SK-N-SH (cell line): ENCODE results near the gene RNF11.

Experiments used
- CHD2 ChIP-seq: fragments of 150-350 bp; IDR thresholded peaks from 2 replicates; pipeline ENCODE4 v1.6.1; 2018; ENCODE audit warnings: low read length; ENCODE audit not compliant: partially characterized antibody
- EP300 ChIP-seq, 2 experiments: IDR thresholded peaks; 2 replicates each; pipeline versions ENCODE4 v1.4.0 to v1.6.1; 2012; ENCODE audit warnings: borderline replicate concordance in 1 of 2, low read depth in 1 of 2, low read length in 1 of 2
- FOSL2 ChIP-seq: IDR thresholded peaks from 2 replicates; pipeline ENCODE4 v1.4.0; 2012; ENCODE audit warnings: low read depth, mild to moderate bottlenecking, moderate library complexity, borderline replicate concordance
- FOXM1 ChIP-seq: IDR thresholded peaks from 2 replicates; pipeline ENCODE4 v1.4.0; 2012; ENCODE audit warnings: low read depth, mild to moderate bottlenecking
- GABPA ChIP-seq: IDR thresholded peaks from 2 replicates; pipeline ENCODE4 v1.4.0; 2012; ENCODE audit warnings: low read depth, mild to moderate bottlenecking
- JUND ChIP-seq: IDR thresholded peaks from 2 replicates; pipeline ENCODE4 v1.4.0; 2012
- MAX ChIP-seq: IDR thresholded peaks from 2 replicates; pipeline ENCODE4 v1.4.0; 2012; ENCODE audit warnings: low read depth
- POLR2AphosphoS5 ChIP-seq: IDR thresholded peaks from 2 replicates; pipeline ENCODE4 v1.6.1; 2012; ENCODE audit warnings: low read depth, low read length
- SIN3A ChIP-seq: IDR thresholded peaks from 2 replicates; pipeline ENCODE4 v1.6.1; 2012; ENCODE audit warnings: low read depth, mild to moderate bottlenecking, low read length, moderate library complexity, borderline replicate concordance
- TCF12 ChIP-seq: IDR thresholded peaks from 2 replicates; pipeline ENCODE4 v1.4.0; 2012
- TEAD4 ChIP-seq: IDR thresholded peaks from 2 replicates; pipeline ENCODE4 v1.4.0; 2012; ENCODE audit warnings: mild to moderate bottlenecking, borderline replicate concordance; ENCODE audit not compliant: insufficient read depth
- ZBTB33 ChIP-seq: IDR thresholded peaks from 2 replicates; pipeline ENCODE4 v1.4.0; 2012; ENCODE audit warnings: low read depth, borderline replicate concordance
- TF ChIP-seq, protein P1 (sequence below): fragments of 200-600 bp; sonication (generic); IDR thresholded peaks from 2 replicates; pipeline ENCODE4 v1.6.1; 2017; ENCODE audit warnings: antibody characterized with exemption, mild to moderate bottlenecking, moderate library complexity

DNA sequence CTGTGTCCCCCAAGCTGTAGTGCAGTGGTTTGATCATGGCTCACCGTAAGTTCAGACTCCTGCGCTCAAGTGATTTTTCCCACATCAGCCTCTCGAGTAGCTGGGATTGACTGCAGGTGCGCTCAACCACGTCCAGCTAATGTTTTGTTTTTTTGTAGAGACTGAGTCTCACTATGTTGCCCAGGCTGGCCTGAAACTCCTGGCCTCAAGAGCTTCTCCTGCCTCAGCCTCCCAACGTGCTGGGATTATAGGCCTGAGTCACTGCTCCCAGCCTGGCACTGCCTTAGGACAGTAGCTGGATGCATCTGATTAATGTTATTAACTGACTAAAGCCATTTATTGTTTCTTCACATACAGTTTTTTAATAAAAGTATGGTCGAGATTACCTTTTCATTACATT lies 40.2 kb downstream of the RNF11 start:
- TF ChIP-seq EP300 (IDR thresholded peaks at IDR 0.05; ENCODE audit: borderline replicate concordance in 1 of 2, low read depth in 1 of 2, low read length in 1 of 2): no peak
- TF ChIP-seq, protein P1, sequence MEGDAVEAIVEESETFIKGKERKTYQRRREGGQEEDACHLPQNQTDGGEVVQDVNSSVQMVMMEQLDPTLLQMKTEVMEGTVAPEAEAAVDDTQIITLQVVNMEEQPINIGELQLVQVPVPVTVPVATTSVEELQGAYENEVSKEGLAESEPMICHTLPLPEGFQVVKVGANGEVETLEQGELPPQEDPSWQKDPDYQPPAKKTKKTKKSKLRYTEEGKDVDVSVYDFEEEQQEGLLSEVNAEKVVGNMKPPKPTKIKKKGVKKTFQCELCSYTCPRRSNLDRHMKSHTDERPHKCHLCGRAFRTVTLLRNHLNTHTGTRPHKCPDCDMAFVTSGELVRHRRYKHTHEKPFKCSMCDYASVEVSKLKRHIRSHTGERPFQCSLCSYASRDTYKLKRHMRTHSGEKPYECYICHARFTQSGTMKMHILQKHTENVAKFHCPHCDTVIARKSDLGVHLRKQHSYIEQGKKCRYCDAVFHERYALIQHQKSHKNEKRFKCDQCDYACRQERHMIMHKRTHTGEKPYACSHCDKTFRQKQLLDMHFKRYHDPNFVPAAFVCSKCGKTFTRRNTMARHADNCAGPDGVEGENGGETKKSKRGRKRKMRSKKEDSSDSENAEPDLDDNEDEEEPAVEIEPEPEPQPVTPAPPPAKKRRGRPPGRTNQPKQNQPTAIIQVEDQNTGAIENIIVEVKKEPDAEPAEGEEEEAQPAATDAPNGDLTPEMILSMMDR: no peak
- TF ChIP-seq ZBTB33: no peak
- no peak for TF ChIP-seq JUND
- TF ChIP-seq GABPA: no peak
- TF ChIP-seq TCF12: no peak
- TF ChIP-seq CHD2: no peak
- no peak for TF ChIP-seq SIN3A
- no peak for TF ChIP-seq TEAD4
- no peak for TF ChIP-seq POLR2AphosphoS5
- no peak for TF ChIP-seq FOXM1
- TF ChIP-seq FOSL2: no peak
- TF ChIP-seq MAX: no peak
